NCI-H128 (cell line): ENCODE results near the gene ZNF333.
A peak's percentile ranks its signal among the peaks of the same experiment; 100 is the strongest.

Experiments
- DNase-seq: peaks from one replicate; lab custom pipeline; 2025; ENCODE audit not compliant: unreplicated experiment; lab: John Stamatoyannopoulos, UW

The ZNF333 gene

GRCh38 chr19:14689598-14690503 is at the start of gene ZNF333:
Gene ZNF333 (plus strand): TSS chr19:14690048. CDS start chr19:14693492, 3,444 bp downstream.
- DNase-seq = peak; percentile 72

- no peak for DNase-seq
Observed at GRCh38 chr19:14648506-14648905, 41.3 kb upstream of the ZNF333 start.

- DNase-seq = no peak
Observed at GRCh38 chr19:14649020-14649419, 40.8 kb upstream of the ZNF333 start.

DNA sequence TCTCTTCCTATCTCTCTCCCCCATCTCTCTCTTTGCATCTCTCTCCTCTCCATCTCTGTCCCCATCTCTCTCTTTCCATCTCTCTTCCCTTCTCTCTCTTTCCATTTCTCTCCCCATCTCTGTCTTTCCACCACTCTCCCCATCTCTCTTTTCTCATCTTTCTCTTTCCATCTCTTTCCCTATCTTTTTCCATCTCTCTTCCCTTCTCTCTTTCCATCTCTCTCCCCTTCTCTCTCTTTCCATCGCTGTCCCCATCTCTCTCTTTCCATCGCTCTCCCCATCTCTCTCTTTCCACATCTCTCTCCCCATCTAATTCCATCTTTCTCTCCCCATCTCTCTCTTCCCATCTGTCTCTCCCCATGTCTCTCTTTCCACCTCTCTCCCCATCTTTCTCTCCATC is 39.7 kb upstream of the ZNF333 start:
- DNase-seq = no peak

DNA sequence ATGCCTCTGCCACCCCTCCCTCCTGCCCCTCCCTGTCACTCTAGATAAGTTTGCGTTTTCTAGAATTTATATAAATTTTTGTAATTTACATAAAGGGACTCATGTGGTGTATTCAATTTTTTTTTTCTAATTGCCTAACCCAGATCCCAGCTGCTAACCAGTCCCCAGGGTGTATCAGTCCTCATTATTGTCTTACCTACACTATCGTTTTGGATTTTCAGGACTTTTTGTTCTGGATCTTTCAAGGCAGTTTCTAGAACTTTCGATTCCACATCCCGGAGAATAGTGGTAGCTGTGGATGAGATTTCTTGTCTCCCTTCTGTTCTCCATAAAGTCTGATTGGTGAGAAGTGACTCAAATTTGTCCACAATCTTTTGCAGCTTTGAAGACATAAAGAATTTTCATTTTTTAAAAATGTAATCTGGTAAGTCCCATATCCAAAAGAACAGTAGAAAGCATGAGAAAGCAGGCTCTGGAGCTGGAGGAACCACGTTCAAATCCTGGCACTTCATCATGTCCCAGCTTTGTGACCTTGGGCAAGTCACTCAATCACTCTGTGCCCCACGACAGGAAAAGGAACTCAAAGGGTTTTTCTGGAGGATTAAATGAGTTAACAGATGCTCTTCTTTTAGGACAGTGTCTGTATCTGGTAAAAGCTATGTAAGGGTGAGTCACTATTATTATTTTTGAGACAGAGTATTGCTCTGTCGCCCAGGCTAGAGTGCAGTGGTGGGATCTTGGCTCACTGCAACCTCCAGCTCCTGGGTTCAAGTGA is 34.9 kb upstream of the ZNF333 start:
- no peak for DNase-seq

- DNase-seq = no peak
Observed at GRCh38 chr19:14655726-14656125, 34.1 kb upstream of the ZNF333 start.

GRCh38 chr19:14659874-14660489 is 29.9 kb upstream of the ZNF333 start:
- DNase-seq = no peak

- no peak for DNase-seq
Observed at GRCh38 chr19:14661372-14661924, 28.4 kb upstream of the ZNF333 start.

- DNase-seq = no peak
Observed at GRCh38 chr19:14669940-14670339, 19.9 kb upstream of the ZNF333 start.

DNA sequence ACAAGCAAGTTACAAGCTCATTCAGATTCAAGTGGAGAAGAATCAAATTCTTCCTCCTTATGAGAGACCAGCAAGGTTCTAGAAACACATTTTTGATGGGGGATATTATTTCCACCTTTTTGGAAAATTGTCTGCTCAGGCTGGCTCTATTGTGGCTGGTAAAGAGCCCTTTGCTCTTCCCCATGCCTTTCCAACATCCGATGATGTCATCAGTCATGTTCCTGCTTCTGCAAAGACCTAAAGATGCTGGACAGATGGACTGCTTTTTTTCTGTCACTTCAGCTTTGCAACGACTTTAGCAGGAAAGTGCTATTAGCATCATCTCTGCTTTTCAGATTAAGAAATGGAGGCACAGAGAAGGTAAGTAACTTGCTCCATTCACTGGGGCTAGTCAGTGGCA is 19.4 kb upstream of the ZNF333 start:
- no peak for DNase-seq

GRCh38 chr19:14672188-14672872 is 17.5 kb upstream of the ZNF333 start:
- DNase-seq = no peak

DNA sequence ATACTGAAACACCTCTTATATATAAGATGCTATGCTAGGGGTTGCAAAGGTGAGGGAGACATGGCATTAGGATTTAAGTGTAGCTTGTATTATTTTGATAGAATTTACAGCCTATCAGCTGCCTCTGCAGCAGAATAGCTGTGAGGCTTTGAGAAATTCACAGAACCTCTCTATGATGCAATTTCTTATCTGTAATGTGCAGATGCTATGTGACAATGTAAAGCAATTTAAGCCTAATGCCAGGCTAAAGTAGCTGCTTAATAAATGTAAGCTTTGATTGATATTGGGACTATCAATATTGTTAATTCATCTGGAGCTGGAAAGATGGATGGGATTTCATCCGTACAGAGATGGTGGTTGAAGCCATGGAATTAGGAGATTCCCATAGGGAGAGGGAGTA is 16.8 kb upstream of the ZNF333 start:
- DNase-seq = no peak

GRCh38 chr19:14674764-14675163 is 15.1 kb upstream of the ZNF333 start, which contains the start of gene ADGRE3:
Gene ADGRE3 (minus strand): TSS chr19:14674844. CDS start chr19:14674770, 74 bp downstream.
- DNase-seq = no peak

GRCh38 chr19:14676762-14677161 is 13.1 kb upstream of the ZNF333 start:
- no peak for DNase-seq

DNA sequence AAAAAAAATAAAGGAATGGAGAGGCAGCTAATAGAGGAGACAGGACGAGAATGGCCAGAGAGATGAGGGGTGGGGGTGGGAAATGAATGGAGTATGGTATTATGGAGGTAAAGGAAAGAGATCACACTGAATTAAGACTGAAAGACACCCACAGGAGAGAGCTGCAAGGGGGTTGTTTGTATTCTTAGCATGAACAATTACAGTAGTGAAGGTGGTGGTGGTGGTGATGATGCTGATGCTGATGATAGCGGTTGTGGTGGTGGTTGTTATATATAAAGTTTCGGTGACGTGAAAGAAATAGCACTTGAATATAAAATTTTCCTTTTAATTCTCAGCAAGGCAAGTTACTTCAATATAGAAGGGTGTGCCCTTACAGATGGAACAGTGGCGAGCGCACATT is 12.4 kb upstream of the ZNF333 start:
- DNase-seq = no peak

DNA sequence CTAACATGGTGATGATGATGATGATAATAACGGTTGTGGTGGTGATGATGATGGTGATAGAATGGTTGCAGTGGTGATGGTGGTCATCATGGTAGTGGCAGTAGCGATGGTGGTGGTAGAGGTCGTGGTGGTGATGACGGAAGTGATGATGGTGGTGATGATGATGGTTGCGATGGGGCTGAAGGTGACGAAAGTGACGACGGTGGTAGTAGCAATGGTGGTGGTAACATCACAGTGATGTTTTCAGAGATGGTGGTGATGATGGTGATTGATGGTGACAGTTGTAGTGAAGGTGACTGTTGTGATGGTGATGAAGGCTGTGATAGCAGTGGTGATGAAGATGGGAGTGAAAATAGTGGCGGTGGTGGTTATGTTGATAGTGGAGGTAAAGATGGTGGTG is 11.6 kb upstream of the ZNF333 start:
- DNase-seq = no peak

- no peak for DNase-seq
Observed at GRCh38 chr19:14682084-14682483, 7.8 kb upstream of the ZNF333 start.

- DNase-seq = no peak
Observed at GRCh38 chr19:14683439-14683838, 6.4 kb upstream of the ZNF333 start.

DNA sequence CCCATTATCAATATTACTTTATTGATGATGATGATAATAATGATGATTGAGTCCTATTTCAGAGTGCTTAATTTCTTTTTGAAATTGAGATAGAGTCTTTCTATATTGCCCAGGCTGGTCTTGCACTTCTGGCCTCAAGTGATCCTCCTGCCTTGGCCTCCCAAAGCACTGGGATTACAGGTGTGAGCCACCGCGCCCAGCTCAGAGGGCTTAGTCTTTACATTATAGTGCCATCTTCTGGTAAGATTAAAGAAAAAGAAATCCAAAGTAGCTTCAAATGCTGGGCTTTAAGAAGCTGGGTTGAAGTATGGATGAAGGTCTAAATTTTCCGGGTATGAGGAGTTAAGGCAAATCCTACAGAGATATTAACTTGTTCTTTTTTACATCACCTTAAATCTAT is 3.4 kb upstream of the ZNF333 start:
- DNase-seq = no peak

- no peak for DNase-seq
Observed at GRCh38 chr19:14694641-14695266, 4.9 kb downstream of the ZNF333 start.
